D721Med (cell line): ENCODE measurements around the gene CSAD.

Experiments used
- DNase-seq: peaks from one replicate; pipeline ENCODE4 v3.0.0; 2011; ENCODE audit warnings: low spot score; ENCODE audit not compliant: insufficient read length
- FAIRE-seq: peaks from 2 replicates; lab custom pipeline; 2011; peaks lifted over from hg19 to GRCh38; lab: Jason Lieb, UNC
- CTCF ChIP-seq: IDR thresholded peaks from 2 replicates; pipeline ENCODE4 v1.5.1; 2012; ENCODE audit warnings: mild to moderate bottlenecking, control low read depth; ENCODE audit not compliant: insufficient read depth; ENCODE audit errors: missing control alignments

Gene CSAD

GRCh38 chr12:53198486-53199110, 17.9 kb upstream of the CSAD start:
- DNase-seq (no peak), FAIRE-seq (no peak)
- TF ChIP-seq CTCF, result no peak

GRCh38 chr12:53197011-53197640, 16.4 kb upstream of the CSAD start:
- FAIRE-seq (no peak), DNase-seq (no peak)
- TF ChIP-seq CTCF, result no peak

DNA sequence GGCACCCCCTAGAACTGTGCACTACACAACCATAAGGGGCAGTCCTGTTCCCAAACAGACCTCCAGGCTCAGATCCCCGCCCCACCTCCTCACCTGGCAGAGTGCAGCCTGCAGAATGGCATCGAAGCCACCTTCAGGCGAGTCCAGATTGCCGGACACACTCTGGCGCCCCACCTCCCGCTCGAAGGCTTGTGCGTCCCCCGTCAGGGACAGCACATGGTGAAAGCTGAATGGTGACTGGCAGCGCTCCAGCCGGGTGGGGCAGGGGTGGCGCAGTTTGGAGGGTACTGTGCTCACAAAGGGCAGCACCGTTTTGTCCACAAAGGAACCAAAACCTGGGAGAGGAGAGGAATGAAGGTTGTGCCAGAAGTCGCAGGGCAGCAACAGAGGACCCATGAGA, 15.8 kb upstream of the CSAD start:
- DNase-seq, result no peak
- no peak for TF ChIP-seq CTCF
- no peak for FAIRE-seq

GRCh38 chr12:53195516-53196420, 15.0 kb upstream of the CSAD start:
- DNase-seq (no peak), FAIRE-seq (no peak)
- no peak for TF ChIP-seq CTCF

- DNase-seq (no peak), FAIRE-seq (no peak)
- no peak for TF ChIP-seq CTCF
Observed at GRCh38 chr12:53194973-53195372, 14.2 kb upstream of the CSAD start.

- no peak for DNase-seq
- FAIRE-seq, result no peak
- TF ChIP-seq CTCF, result no peak
Observed at GRCh38 chr12:53193985-53194716, 13.4 kb upstream of the CSAD start.
